Coronary artery (tissue), 2 donors: ENCODE data around the gene LYL1.

Experiments used
- DNase-seq: peaks from one replicate; pipeline ENCODE4 v3.0.0-alpha.2; 2017; ENCODE audit warnings: low spot score
- H3K27ac ChIP-seq, 2 donors: fragments of 200-600 bp; sonication (generic); one replicate each; pipeline ENCODE4 v1.5.1; 2016 to 2019
- H3K4me3 ChIP-seq: fragments of 200-600 bp; sonication (generic); 2 replicates; pipeline ENCODE4 v1.5.1; 2016; ENCODE audit warnings: mild to moderate bottlenecking, moderate library complexity
- TF ChIP-seq, protein P1 (sequence below): fragments of 200-600 bp; sonication (generic); IDR thresholded peaks from one replicate; pipeline ENCODE4 v1.5.1; 2019; ENCODE audit warnings: antibody characterized with exemption

Gene LYL1

GRCh38 chr19:13104360-13104847 lies 1.7 kb upstream of the LYL1 start:
- peak overlapping the region in 1 of 2 donors; percentile 82 for H3K27ac ChIP-seq
- DNase-seq, result no peak

GRCh38 chr19:13103581-13104359 lies 1.1 kb upstream of the LYL1 start:
- H3K4me3 ChIP-seq, result peak overlapping the region; percentile 69
- H3K27ac ChIP-seq, result peak overlapping the region; percentile 85 to 95
- DNase-seq, result no peak
- TF ChIP-seq, protein P1, sequence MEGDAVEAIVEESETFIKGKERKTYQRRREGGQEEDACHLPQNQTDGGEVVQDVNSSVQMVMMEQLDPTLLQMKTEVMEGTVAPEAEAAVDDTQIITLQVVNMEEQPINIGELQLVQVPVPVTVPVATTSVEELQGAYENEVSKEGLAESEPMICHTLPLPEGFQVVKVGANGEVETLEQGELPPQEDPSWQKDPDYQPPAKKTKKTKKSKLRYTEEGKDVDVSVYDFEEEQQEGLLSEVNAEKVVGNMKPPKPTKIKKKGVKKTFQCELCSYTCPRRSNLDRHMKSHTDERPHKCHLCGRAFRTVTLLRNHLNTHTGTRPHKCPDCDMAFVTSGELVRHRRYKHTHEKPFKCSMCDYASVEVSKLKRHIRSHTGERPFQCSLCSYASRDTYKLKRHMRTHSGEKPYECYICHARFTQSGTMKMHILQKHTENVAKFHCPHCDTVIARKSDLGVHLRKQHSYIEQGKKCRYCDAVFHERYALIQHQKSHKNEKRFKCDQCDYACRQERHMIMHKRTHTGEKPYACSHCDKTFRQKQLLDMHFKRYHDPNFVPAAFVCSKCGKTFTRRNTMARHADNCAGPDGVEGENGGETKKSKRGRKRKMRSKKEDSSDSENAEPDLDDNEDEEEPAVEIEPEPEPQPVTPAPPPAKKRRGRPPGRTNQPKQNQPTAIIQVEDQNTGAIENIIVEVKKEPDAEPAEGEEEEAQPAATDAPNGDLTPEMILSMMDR, result no peak

More at GRCh38 chr19:13104360-13104847, 1.7 kb upstream of the LYL1 start:
- TF ChIP-seq, protein P1, result peak; percentile 61
- H3K4me3 ChIP-seq, result peak overlapping the region; percentile 53

GRCh38 chr19:13102416-13102665 lies 317 bp downstream of the LYL1 start:
- TF ChIP-seq, protein P1, result no peak
- peak overlapping the region; percentile 69 for H3K4me3 ChIP-seq
- DNase-seq, result no peak
- H3K27ac ChIP-seq, result peak overlapping the region; percentile 85 to 95

DNA sequence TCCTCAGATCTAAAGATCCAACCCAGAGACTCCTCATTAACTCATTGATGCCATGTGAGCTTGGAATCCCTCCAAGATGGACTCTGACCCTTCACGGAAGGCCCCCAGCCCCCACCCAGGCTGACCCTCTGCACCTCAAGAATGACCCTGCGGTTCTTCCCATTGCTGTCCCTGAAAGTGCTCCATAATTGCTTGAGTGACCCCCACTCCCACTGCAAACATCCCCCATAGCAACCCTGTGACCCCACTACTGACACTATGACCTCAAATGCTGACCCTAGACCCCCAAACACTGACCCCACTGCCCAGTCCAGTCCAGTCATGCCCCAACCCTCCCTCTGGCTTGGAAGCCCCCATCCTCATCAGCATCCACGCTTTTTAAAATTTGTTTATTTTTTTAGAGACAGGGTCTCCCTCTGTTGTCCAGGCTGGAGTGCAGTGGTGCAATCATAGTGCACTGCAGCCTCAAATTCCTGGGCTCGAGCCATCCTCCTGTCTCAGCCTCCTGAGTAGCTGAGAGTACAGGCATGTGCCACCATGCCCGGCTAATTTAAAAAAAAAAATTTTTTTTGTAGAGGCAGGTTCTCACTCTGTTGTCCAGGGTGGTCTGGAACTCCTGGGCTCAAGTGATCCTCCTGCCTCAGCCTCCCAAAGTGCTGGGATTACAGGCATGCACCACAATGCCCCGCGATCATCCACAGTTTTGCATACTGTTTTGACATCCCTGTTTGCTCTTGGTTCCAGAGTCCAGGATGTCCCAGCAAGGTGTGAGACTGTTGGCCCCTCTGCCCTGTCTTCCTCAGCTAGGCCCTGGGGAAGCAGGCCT lies 855 bp downstream of the LYL1 start:
- TF ChIP-seq, protein P1, result no peak
- DNase-seq, result no peak
- Histone ChIP-seq H3K4me3 (peak overlapping the region; percentile 69), H3K27ac (peak overlapping the region; percentile 85 to 95)

DNA sequence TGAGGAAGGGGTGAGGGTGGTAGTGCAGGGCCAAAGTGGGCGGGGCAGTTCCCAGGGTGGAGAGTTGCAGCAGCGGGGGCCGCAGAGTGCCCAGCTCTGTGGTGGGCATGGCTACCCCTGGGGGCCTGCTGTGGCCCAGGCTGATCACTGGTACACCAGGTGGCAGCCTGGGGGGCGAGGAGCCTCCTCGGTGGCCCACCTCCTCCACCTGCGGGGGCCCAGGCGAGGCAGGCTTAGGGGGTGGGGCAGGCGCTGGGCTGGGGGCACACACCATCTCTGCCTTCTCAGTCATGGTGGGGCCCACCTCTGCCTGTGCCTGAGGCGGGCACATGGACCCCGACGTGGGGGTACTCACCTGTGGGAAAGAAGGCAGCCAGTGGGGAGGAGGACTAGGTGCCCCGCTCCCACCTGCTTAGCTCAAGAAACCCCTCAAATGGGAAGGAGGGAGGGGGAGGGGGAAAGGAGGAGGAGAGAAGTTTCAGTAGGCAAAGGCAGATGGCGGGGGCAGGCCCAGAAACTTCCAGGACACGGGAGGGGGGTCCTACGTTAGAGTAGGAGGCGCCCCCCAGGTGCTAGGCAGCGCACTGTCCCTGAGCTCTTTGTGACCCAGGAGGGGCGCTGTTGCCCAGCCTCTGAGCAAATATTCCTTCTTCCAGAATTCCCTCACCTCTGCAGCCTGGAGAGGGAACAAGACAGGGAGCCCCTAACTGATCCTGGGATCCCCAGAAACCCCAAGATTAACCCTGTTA lies 1.6 kb downstream of the LYL1 start:
- peak overlapping the region; percentile 11 to 95 for H3K27ac ChIP-seq
- H3K4me3 ChIP-seq, result peak overlapping the region; percentile 69
- no peak for DNase-seq
- TF ChIP-seq, protein P1, result no peak

- DNase-seq, result no peak
- Histone ChIP-seq H3K4me3 (peak overlapping the region; percentile 75), H3K27ac (peak overlapping the region; percentile 33 to 95)
- TF ChIP-seq, protein P1, result no peak
These were observed 2.5 kb downstream of the LYL1 start for GRCh38 chr19:13100031-13100588.
